Measurements from ENCODE around the gene CDYL. TPM values are rescaled to one million over a fixed set of nuclear protein-coding genes. Genes with fewer than 3 reads are reported as not detected.

The CDYL gene
- total RNA-seq, 4 donors from 2014 or later = 27.7 to 37.0 (median 33.1) TPM

GRCh38 chr6:4853782-4854511, 77.7 kb downstream of the CDYL start:
- TF ChIP-seq CTCF (IDR thresholded peaks at IDR 0.05; ENCODE audit: low read depth) = no peak

- no peak for TF ChIP-seq CTCF (IDR thresholded peaks at IDR 0.05; ENCODE audit: low read depth)
These were observed 80.6 kb downstream of the CDYL start for GRCh38 chr6:4856785-4857184.

- TF ChIP-seq CTCF (IDR thresholded peaks at IDR 0.05; ENCODE audit: low read depth) = no peak
These were observed 82.2 kb downstream of the CDYL start for GRCh38 chr6:4858194-4859015.

- no peak for TF ChIP-seq CTCF (IDR thresholded peaks at IDR 0.05; ENCODE audit: low read depth)
These were observed 84.2 kb downstream of the CDYL start for GRCh38 chr6:4860387-4860786.

- no peak for TF ChIP-seq CTCF (IDR thresholded peaks at IDR 0.05; ENCODE audit: low read depth)
These were observed 85.4 kb downstream of the CDYL start for GRCh38 chr6:4861564-4861963.

GRCh38 chr6:4864519-4864918, 88.3 kb downstream of the CDYL start:
- TF ChIP-seq CTCF (IDR thresholded peaks at IDR 0.05; ENCODE audit: low read depth) = no peak

GRCh38 chr6:4870821-4871494, 94.8 kb downstream of the CDYL start:
- no peak for TF ChIP-seq CTCF (IDR thresholded peaks at IDR 0.05; ENCODE audit: low read depth)

Data from subcutaneous adipose tissue (tissue), 4 donors.